Measurements from ENCODE around the gene PTPA.
"Not testable (repeated sequence)": the region's sequence is repeated elsewhere in the genome, so short reads cannot be mapped to it uniquely, and the experiment has no call there.

PTPA gene

GRCh38 chr9:129161534-129161837, 50.3 kb downstream of the PTPA start:
- 0 out of 2 replicates have a peak, but pooled peaks cover 2% of the 10 kb centered on the region for H3K4me1 ChIP-seq (ENCODE audit: control insufficient read depth, insufficient read depth, low read length)
- H3K36me3 ChIP-seq (ENCODE audit: control insufficient read depth, insufficient read depth, low read length), result no peaks in the 10 kb centered on the region
- DNase-seq (ENCODE audit: low read depth, low spot score), result no peak
- no peak overlapping the region for H3K4me3 ChIP-seq (ENCODE audit: low read length)
- H3K9me3 ChIP-seq (ENCODE audit: control insufficient read depth, insufficient read depth, low read length), result no peaks in the 10 kb centered on the region
- H3K27me3 ChIP-seq (ENCODE audit: control insufficient read depth, insufficient read depth, low read length), result no peaks in the 10 kb centered on the region
- WGBS (ENCODE audit: insufficient coverage, insufficient read length), result no CpG with 5 or more reads among the region's 9 CpGs
- no peak overlapping the region for H3K27ac ChIP-seq (ENCODE audit: low read length)

- WGBS (ENCODE audit: insufficient coverage, insufficient read length), result no CpG with 5 or more reads among the region's 11 CpGs
- peaks cover 4% of the 10 kb centered on the region; the same call in 1 of the 2 replicates for H3K4me1 ChIP-seq (ENCODE audit: control insufficient read depth, insufficient read depth, low read length)
- no peak overlapping the region for H3K4me3 ChIP-seq (ENCODE audit: low read length)
- H3K27ac ChIP-seq (ENCODE audit: low read length), result no peak overlapping the region
- no peaks in the 10 kb centered on the region for H3K27me3 ChIP-seq (ENCODE audit: control insufficient read depth, insufficient read depth, low read length)
- H3K9me3 ChIP-seq (ENCODE audit: control insufficient read depth, insufficient read depth, low read length), result no peaks in the 10 kb centered on the region
- H3K36me3 ChIP-seq (ENCODE audit: control insufficient read depth, insufficient read depth, low read length), result no peaks in the 10 kb centered on the region
- no peak for DNase-seq (ENCODE audit: low read depth, low spot score)
Measured at GRCh38 chr9:129162497-129163197, 51.4 kb downstream of the PTPA start.

- not testable (repeated sequence) for H3K4me1 ChIP-seq (ENCODE audit: control insufficient read depth, insufficient read depth, low read length); DNase-seq (ENCODE audit: low read depth, low spot score); H3K27ac ChIP-seq (ENCODE audit: low read length); H3K36me3 ChIP-seq (ENCODE audit: control insufficient read depth, insufficient read depth, low read length); H3K27me3 ChIP-seq (ENCODE audit: control insufficient read depth, insufficient read depth, low read length); H3K9me3 ChIP-seq (ENCODE audit: control insufficient read depth, insufficient read depth, low read length); H3K4me3 ChIP-seq (ENCODE audit: low read length)
- no CpG with 5 or more reads among the region's 5 CpGs for WGBS (ENCODE audit: insufficient coverage, insufficient read length)
Measured at GRCh38 chr9:129163198-129163670, 52.0 kb downstream of the PTPA start.

GRCh38 chr9:129163753-129164152, 52.5 kb downstream of the PTPA start:
- H3K27ac ChIP-seq (ENCODE audit: low read length), result no peak overlapping the region
- peaks cover 7% of the 10 kb centered on the region; the same call in 1 of the 2 replicates for H3K4me1 ChIP-seq (ENCODE audit: control insufficient read depth, insufficient read depth, low read length)
- no peak for DNase-seq (ENCODE audit: low read depth, low spot score)
- H3K27me3 ChIP-seq (ENCODE audit: control insufficient read depth, insufficient read depth, low read length), result no peaks in the 10 kb centered on the region
- no peaks in the 10 kb centered on the region for H3K9me3 ChIP-seq (ENCODE audit: control insufficient read depth, insufficient read depth, low read length)
- no peak overlapping the region for H3K4me3 ChIP-seq (ENCODE audit: low read length)
- WGBS (ENCODE audit: insufficient coverage, insufficient read length), result no CpG with 5 or more reads among the region's 10 CpGs
- no peaks in the 10 kb centered on the region for H3K36me3 ChIP-seq (ENCODE audit: control insufficient read depth, insufficient read depth, low read length)

GRCh38 chr9:129164246-129164930, 53.2 kb downstream of the PTPA start:
- Histone ChIP-seq H3K9me3 (ENCODE audit: control insufficient read depth, insufficient read depth, low read length) (no peaks in the 10 kb centered on the region), H3K27ac (ENCODE audit: low read length) (no peak overlapping the region), H3K27me3 (ENCODE audit: control insufficient read depth, insufficient read depth, low read length) (no peaks in the 10 kb centered on the region), H3K4me3 (ENCODE audit: low read length) (no peak overlapping the region), H3K36me3 (ENCODE audit: control insufficient read depth, insufficient read depth, low read length) (no peaks in the 10 kb centered on the region), H3K4me1 (ENCODE audit: control insufficient read depth, insufficient read depth, low read length) (peaks cover 7% of the 10 kb centered on the region; the same call in 1 of the 2 replicates)
- no CpG with 5 or more reads among the region's 9 CpGs for WGBS (ENCODE audit: insufficient coverage, insufficient read length)
- no peak for DNase-seq (ENCODE audit: low read depth, low spot score)

- peaks cover 7% of the 10 kb centered on the region; the same call in 1 of the 2 replicates for H3K4me1 ChIP-seq (ENCODE audit: control insufficient read depth, insufficient read depth, low read length)
Measured at GRCh38 chr9:129165198-129165597, 54.0 kb downstream of the PTPA start.

GRCh38 chr9:129166623-129167557, 55.7 kb downstream of the PTPA start:
- Histone ChIP-seq H3K27me3 (ENCODE audit: control insufficient read depth, insufficient read depth, low read length) (no peaks in the 10 kb centered on the region), H3K9me3 (ENCODE audit: control insufficient read depth, insufficient read depth, low read length) (no peaks in the 10 kb centered on the region), H3K27ac (ENCODE audit: low read length) (no peak overlapping the region), H3K4me3 (ENCODE audit: low read length) (no peak overlapping the region), H3K4me1 (ENCODE audit: control insufficient read depth, insufficient read depth, low read length) (peaks cover 7% of the 10 kb centered on the region; the same call in 1 of the 2 replicates), H3K36me3 (ENCODE audit: control insufficient read depth, insufficient read depth, low read length) (no peaks in the 10 kb centered on the region)
- WGBS (ENCODE audit: insufficient coverage, insufficient read length), result no CpG with 5 or more reads among the region's 18 CpGs
- DNase-seq (ENCODE audit: low read depth, low spot score), result no peak

More at GRCh38 chr9:129165198-129165597, 54.0 kb downstream of the PTPA start:
- no peak overlapping the region for H3K27ac ChIP-seq (ENCODE audit: low read length)
- no peaks in the 10 kb centered on the region for H3K36me3 ChIP-seq (ENCODE audit: control insufficient read depth, insufficient read depth, low read length)
- no peak overlapping the region for H3K4me3 ChIP-seq (ENCODE audit: low read length)
- H3K27me3 ChIP-seq (ENCODE audit: control insufficient read depth, insufficient read depth, low read length), result no peaks in the 10 kb centered on the region
- H3K9me3 ChIP-seq (ENCODE audit: control insufficient read depth, insufficient read depth, low read length), result no peaks in the 10 kb centered on the region
- DNase-seq (ENCODE audit: low read depth, low spot score), result no peak

GRCh38 chr9:129170229-129170628, 59.0 kb downstream of the PTPA start:
- H3K27ac ChIP-seq (ENCODE audit: low read length), result no peak overlapping the region
- H3K4me1 ChIP-seq (ENCODE audit: control insufficient read depth, insufficient read depth, low read length), result peaks cover 6% of the 10 kb centered on the region; the same call in 1 of the 2 replicates
- DNase-seq (ENCODE audit: low read depth, low spot score), result no peak
- H3K4me3 ChIP-seq (ENCODE audit: low read length), result no peak overlapping the region
- H3K36me3 ChIP-seq (ENCODE audit: control insufficient read depth, insufficient read depth, low read length), result no peaks in the 10 kb centered on the region
- no CpG with 5 or more reads among the region's 6 CpGs for WGBS (ENCODE audit: insufficient coverage, insufficient read length)
- H3K9me3 ChIP-seq (ENCODE audit: control insufficient read depth, insufficient read depth, low read length), result no peaks in the 10 kb centered on the region
- peaks cover 7% of the 10 kb centered on the region; the same call in 1 of the 2 replicates for H3K27me3 ChIP-seq (ENCODE audit: control insufficient read depth, insufficient read depth, low read length)

GRCh38 chr9:129171993-129172751, 61.0 kb downstream of the PTPA start:
- no peak for DNase-seq (ENCODE audit: low read depth, low spot score)
- peaks cover 17% of the 10 kb centered on the region; the same call in 1 of the 2 replicates for H3K27me3 ChIP-seq (ENCODE audit: control insufficient read depth, insufficient read depth, low read length)
- no peak overlapping the region for H3K4me3 ChIP-seq (ENCODE audit: low read length)
- H3K4me1 ChIP-seq (ENCODE audit: control insufficient read depth, insufficient read depth, low read length), result peaks cover 6% of the 10 kb centered on the region
- WGBS (ENCODE audit: insufficient coverage, insufficient read length), result no CpG with 5 or more reads among the region's 7 CpGs
- no peaks in the 10 kb centered on the region for H3K36me3 ChIP-seq (ENCODE audit: control insufficient read depth, insufficient read depth, low read length)
- H3K27ac ChIP-seq (ENCODE audit: low read length), result no peak overlapping the region
- H3K9me3 ChIP-seq (ENCODE audit: control insufficient read depth, insufficient read depth, low read length), result no peaks in the 10 kb centered on the region
